GM12878 (cell line): ENCODE data around the gene MYO1E. TPM values are rescaled to one million over a fixed set of nuclear protein-coding genes. Genes with fewer than 3 reads are reported as not detected.

Experiments used
- ATAC-seq: fragments of 200-7000 bp; cut with Tn5 transposase; 3 replicates; pipeline ENCODE4 v1.9.1; 2020; ENCODE audit warnings: mild to moderate bottlenecking, moderate library complexity
- BruUV-seq: library from RNA; stranded (reverse); fragments of 400-500 nt; replicated peaks from 2 replicates; lab custom pipeline; 2021; lab: Mats Ljungman, UMichigan
- CTCF ChIA-PET: fragments of 300-600 bp; sonication (Branson Sonifier 250); formaldehyde crosslinking; extraction: SDS; loops from one replicate; lab custom pipeline; 2021; ENCODE audit warnings: inconsistent platforms; lab: Yijun Ruan, JAX
- POLR2A ChIA-PET: fragments of 350-600 bp; formaldehyde crosslinking; extraction: SDS; loops from one replicate; lab custom pipeline; 2021; ENCODE audit warnings: inconsistent platforms; lab: Charles Lee
- RAD21 ChIA-PET: fragments of 300-600 bp; sonication (Branson Sonifier 250); formaldehyde crosslinking; loops from one replicate; lab custom pipeline; 2023; ENCODE audit warnings: antibody characterized with exemption; ENCODE audit not compliant: unreplicated experiment; lab: Charles Lee
- SMC1A ChIA-PET: fragments of 300-600 bp; sonication (Branson Sonifier 250); formaldehyde crosslinking; loops from one replicate; lab custom pipeline; 2023; ENCODE audit not compliant: unreplicated experiment, uncharacterized antibody; lab: Charles Lee
- DNase-seq: peaks from one replicate; pipeline ENCODE4 v3.0.0-alpha.2; 2011; ENCODE audit warnings: low read depth, low spot score
- FAIRE-seq: peaks from 3 replicates; lab custom pipeline; 2011; peaks lifted over from hg19 to GRCh38; lab: Jason Lieb, UNC
- H2AFZ ChIP-seq: 2 replicates; pipeline ENCODE4 v1.6.0; 2011; ENCODE audit warnings: low read depth, low read length, control low read depth; ENCODE audit not compliant: control insufficient read depth
- H3K27ac ChIP-seq: 2 replicates; pipeline ENCODE4 v1.5.1; 2011; ENCODE audit warnings: control low read depth; ENCODE audit not compliant: control insufficient read depth, insufficient read depth
- H3K27me3 ChIP-seq, 2 experiments: replicated peaks in 1 of 2; 2 replicates each; pipeline versions ENCODE4 v1.6.0 to v1.6.1; 2011; ENCODE audit warnings: low read length in 1 of 2; ENCODE audit not compliant: control insufficient read depth in 2 of 2, insufficient read depth in 2 of 2
- H3K36me3 ChIP-seq, 2 experiments: 2 replicates each; pipeline ENCODE4 v1.5.1; 2011; ENCODE audit warnings: low read length in 1 of 2; ENCODE audit not compliant: control insufficient read depth in 2 of 2, insufficient read depth in 2 of 2
- H3K4me1 ChIP-seq: 2 replicates; pipeline ENCODE4 v1.6.1; 2011; ENCODE audit warnings: mild to moderate bottlenecking, low read length, moderate library complexity, mixed read lengths; ENCODE audit not compliant: control insufficient read depth, insufficient read depth
- H3K4me2 ChIP-seq: 2 replicates; pipeline ENCODE4 v1.6.0; 2011; ENCODE audit warnings: control low read depth; ENCODE audit not compliant: control insufficient read depth, insufficient read depth
- H3K4me3 ChIP-seq: fragments of 200-600 bp; sonication (generic); 2 replicates; pipeline ENCODE4 v1.5.1; 2016
- H3K79me2 ChIP-seq: 2 replicates; pipeline ENCODE4 v1.6.0; 2011; ENCODE audit warnings: low read length; ENCODE audit not compliant: control insufficient read depth, insufficient read depth
- H3K9ac ChIP-seq: 2 replicates; pipeline ENCODE4 v1.8.0; 2011; ENCODE audit warnings: low read length, control low read depth, mixed read lengths; ENCODE audit not compliant: control insufficient read depth, insufficient read depth
- H3K9me3 ChIP-seq: replicated peaks from 3 replicates; pipeline ENCODE4 v1.5.1; 2011; ENCODE audit warnings: mild to moderate bottlenecking, low read length; ENCODE audit not compliant: control insufficient read depth, insufficient read depth
- H4K20me1 ChIP-seq: 2 replicates; pipeline ENCODE4 v1.6.0; 2011; ENCODE audit not compliant: control insufficient read depth, insufficient read depth
- ASH2L ChIP-seq: fragments of 300-600, 200-600 bp; sonication (generic); IDR thresholded peaks from 2 replicates; pipeline ENCODE4 v1.6.1; 2017; ENCODE audit warnings: low read depth, mild to moderate bottlenecking, borderline replicate concordance
- ATF7 ChIP-seq: fragments of 450-650 bp; IDR thresholded peaks from 2 replicates; pipeline ENCODE4 v1.6.1; 2016; ENCODE audit warnings: low read depth, mild to moderate bottlenecking
- CBX5 ChIP-seq: sonication (generic); IDR thresholded peaks from 2 replicates; pipeline ENCODE4 v1.6.1; 2016; ENCODE audit warnings: low read depth, moderate library complexity, mild to moderate bottlenecking, inconsistent platforms
- IRF4 ChIP-seq: IDR thresholded peaks from 2 replicates; pipeline ENCODE4 v1.6.1; 2011; ENCODE audit warnings: low read depth, low read length
- MYC ChIP-seq: IDR thresholded peaks from 2 replicates; pipeline ENCODE4 v1.6.1; 2011; ENCODE audit warnings: mild to moderate bottlenecking, low read length, moderate library complexity, inconsistent platforms; ENCODE audit not compliant: insufficient read depth, insufficient replicate concordance, insufficient read length, severe bottlenecking
- PAX5 ChIP-seq: IDR thresholded peaks from 2 replicates; pipeline ENCODE4 v1.6.1; 2011; ENCODE audit warnings: low read depth, low read length, borderline replicate concordance
- POLR2AphosphoS5 ChIP-seq: IDR thresholded peaks from 2 replicates; pipeline ENCODE4 v1.6.1; 2011; ENCODE audit warnings: mild to moderate bottlenecking, low read length, inconsistent platforms
- RCOR1 ChIP-seq: conservative IDR thresholded peaks from 2 replicates; pipeline ENCODE4 v1.6.1; 2012; ENCODE audit warnings: low read depth, low read length, improper control_type of control experiment
- ZNF274 ChIP-seq: IDR thresholded peaks from one replicate; pipeline ENCODE4 v1.8.0; 2011; ENCODE audit not compliant: insufficient read length, insufficient read depth
- WGBS: methylation state at CpG from one replicate; pipeline ENCODE4 v1.1.6; 2016; ENCODE audit warnings: low lambda C conversion rate; ENCODE audit not compliant: insufficient replicate concordance, insufficient coverage; ENCODE audit errors: missing lambda C conversion rate; 5-methylcytosine and 5-hydroxymethylcytosine counted together
- in situ Hi-C: fragments of 300-500 bp; cut with MboI; formaldehyde crosslinking; loops from 9 replicates; pipeline ENCODE4 v1.14.3; 2018; ENCODE audit warnings: mixed read lengths
- intact Hi-C: fragments of 100-400 bp; cut with micrococcal nuclease; formaldehyde crosslinking; loops from one replicate; pipeline ENCODE4 v1.14.2; 2022; ENCODE audit not compliant: unreplicated experiment
- polyA plus RNA-seq, 11 experiments: library from polyadenylated mRNA; depleted of rRNA in 4 of 11; unstranded in 6 of 11; stranded (reverse) in 5 of 11; fragments of >200 nt; fragmentation: Nextera tagmentation in 4 of 11; fragmentation: Illumina TruSeq in 1 of 11; extraction: Ambion mirVana in 4 of 11; extraction: Trizol in 1 of 11; gene quantifications; 1 replicate in 1 of 11; 2 replicates in 10 of 11; pipeline versions ENCODE4 v1.2.1 to v1.2.3, GENCODE V29; 2011 to 2016; ENCODE audit warnings: inconsistent platforms in 2 of 11, missing spikeins in 2 of 11, low read depth in 1 of 11
- total RNA-seq, 4 experiments: library from RNA; depleted of rRNA in 3 of 4; stranded (reverse); fragments of >200 nt in 3 of 4; fragmentation: Illumina TruSeq in 1 of 4; extraction: Trizol in 1 of 4; gene quantifications; 2 replicates each; pipeline versions ENCODE4 v1.2.1 to v1.2.3, GENCODE V29; 2013 to 2021
- TF ChIP-seq, protein P1 (sequence below): fragments of 450-650 bp; IDR thresholded peaks from 2 replicates; pipeline ENCODE4 v1.6.1; 2018; ENCODE audit warnings: mild to moderate bottlenecking, low read depth, moderate library complexity; ENCODE audit not compliant: partially characterized antibody

The MYO1E gene
- total and polyA plus RNA-seq, 10 of the 15 experiments (the other 5 are each of a cell fraction or from before 2014, with no cell fraction given): 10.3 to 266 (median 64.9) TPM

DNA sequence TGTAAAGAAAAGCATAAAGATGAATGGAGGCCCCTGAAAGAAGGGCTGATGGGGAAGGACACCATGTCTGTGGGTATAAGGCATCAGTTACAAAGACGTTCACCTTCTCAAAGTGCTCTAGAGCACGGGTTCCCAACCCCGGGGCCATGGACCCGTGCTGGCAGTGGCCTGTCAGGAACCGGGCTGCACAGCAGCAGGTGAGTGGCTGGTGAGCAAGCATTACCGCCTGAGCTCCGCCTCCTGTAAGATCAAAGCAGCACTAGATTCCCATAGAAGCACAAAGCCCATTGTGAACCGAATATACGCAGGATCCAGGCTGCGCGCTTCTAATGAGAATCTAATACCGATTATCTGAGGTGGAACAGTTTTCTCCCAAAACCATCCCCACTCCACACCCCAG, 25.7 kb downstream of the MYO1E start:
- peaks cover 81% of the 10 kb centered on the region for H3K79me2 ChIP-seq
- no peak overlapping the region for H3K9ac ChIP-seq
- H3K4me3 ChIP-seq: no peak overlapping the region
- no peak overlapping the region for H2AFZ ChIP-seq
- ChIA-PET POLR2A (interaction anchor here (2.6 kb wide), 1 partner anchor 11 kb away, joined by 10 read pairs; no protein-coding TSS in a partner anchor), CTCF (interaction anchor here (0.8 kb wide), 1 partner anchor 10 kb away, joined by 3 read pairs; no protein-coding TSS in a partner anchor), RAD21 (no interaction called here)
- H3K36me3 ChIP-seq: peaks cover 0 to 8% of the 10 kb centered on the region in 2 experiments; a peak in 2 of 4 replicates
- no TSS peak for BruUV-seq
- DNase-seq (no peak), FAIRE-seq (no peak)
- H3K4me2 ChIP-seq: no peak overlapping the region
- 95% methylated on average over 12 of the region's 12 CpGs for WGBS
- no peaks in the 10 kb centered on the region for H3K27me3 ChIP-seq
- H4K20me1 ChIP-seq: peaks cover 4% of the 10 kb centered on the region; the same call in 1 of the 2 replicates
- no peaks in the 10 kb centered on the region; the same call in 1 of the 3 replicates for H3K9me3 ChIP-seq
- H3K4me1 ChIP-seq: peaks cover 19% of the 10 kb centered on the region
- no peak for TF ChIP-seq ASH2L
- no peak for TF ChIP-seq POLR2AphosphoS5
- TF ChIP-seq ZNF274: no peak
- TF ChIP-seq PAX5: no peak
- TF ChIP-seq, protein P1, sequence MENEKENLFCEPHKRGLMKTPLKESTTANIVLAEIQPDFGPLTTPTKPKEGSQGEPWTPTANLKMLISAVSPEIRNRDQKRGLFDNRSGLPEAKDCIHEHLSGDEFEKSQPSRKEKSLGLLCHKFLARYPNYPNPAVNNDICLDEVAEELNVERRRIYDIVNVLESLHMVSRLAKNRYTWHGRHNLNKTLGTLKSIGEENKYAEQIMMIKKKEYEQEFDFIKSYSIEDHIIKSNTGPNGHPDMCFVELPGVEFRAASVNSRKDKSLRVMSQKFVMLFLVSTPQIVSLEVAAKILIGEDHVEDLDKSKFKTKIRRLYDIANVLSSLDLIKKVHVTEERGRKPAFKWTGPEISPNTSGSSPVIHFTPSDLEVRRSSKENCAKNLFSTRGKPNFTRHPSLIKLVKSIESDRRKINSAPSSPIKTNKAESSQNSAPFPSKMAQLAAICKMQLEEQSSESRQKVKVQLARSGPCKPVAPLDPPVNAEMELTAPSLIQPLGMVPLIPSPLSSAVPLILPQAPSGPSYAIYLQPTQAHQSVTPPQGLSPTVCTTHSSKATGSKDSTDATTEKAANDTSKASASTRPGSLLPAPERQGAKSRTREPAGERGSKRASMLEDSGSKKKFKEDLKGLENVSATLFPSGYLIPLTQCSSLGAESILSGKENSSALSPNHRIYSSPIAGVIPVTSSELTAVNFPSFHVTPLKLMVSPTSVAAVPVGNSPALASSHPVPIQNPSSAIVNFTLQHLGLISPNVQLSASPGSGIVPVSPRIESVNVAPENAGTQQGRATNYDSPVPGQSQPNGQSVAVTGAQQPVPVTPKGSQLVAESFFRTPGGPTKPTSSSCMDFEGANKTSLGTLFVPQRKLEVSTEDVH: no peak
- TF ChIP-seq ATF7: no peak
- no peak for TF ChIP-seq MYC
- TF ChIP-seq CBX5: no peak
- TF ChIP-seq RCOR1: no peak
- TF ChIP-seq IRF4: no peak
- TF ChIP-seq, all 136 proteins: peak for 0
- H3K27ac ChIP-seq: no peak overlapping the region
- in situ Hi-C loops (no loop called here), intact Hi-C loops (no loop called here)
- ATAC-seq: no peak
- SMC1A ChIA-PET: interaction anchor here (1.8 kb wide), 1 partner anchor 9 kb away, joined by 6 read pairs; no protein-coding TSS in a partner anchor
